ENCODE data around the gene NETO2. TPM values are rescaled to one million over a fixed set of nuclear protein-coding genes. Genes with fewer than 3 reads are reported as not detected.
"Not testable (repeated sequence)": the region's sequence is repeated elsewhere in the genome, so short reads cannot be mapped to it uniquely, and the experiment has no call there.

NETO2 gene
- total and polyA plus RNA-seq, 4 donors: 0.20 to 1.6 (median 0.37) TPM

GRCh38 chr16:47063011-47063724, 80.6 kb downstream of the NETO2 start:
- 94% methylated on average over 7 of the region's 7 CpGs for WGBS
- DNase-seq (ENCODE audit: low spot score): no peak

GRCh38 chr16:47061204-47061603, 82.5 kb downstream of the NETO2 start:
- Histone ChIP-seq H3K4me1 (ENCODE audit: control insufficient read depth in 4 of 4, insufficient read depth in 4 of 4, low read length in 3 of 4) (no peaks in the 10 kb centered on the region), H3K9ac (ENCODE audit: low read depth in 1 of 2, low read length in 2 of 2) (no peak overlapping the region), H3K36me3 (ENCODE audit: control insufficient read depth in 4 of 4, insufficient read depth in 3 of 4, low read depth in 1 of 4, low read length in 3 of 4) (no peaks in the 10 kb centered on the region), H3K9me3 (ENCODE audit: control insufficient read depth in 4 of 4, low read length in 3 of 4) (no peaks in the 10 kb centered on the region), H3K27ac (ENCODE audit: low read depth in 1 of 2, low read length in 2 of 2) (no peak overlapping the region), H3K4me3 (ENCODE audit: low read depth in 1 of 3, low read length in 3 of 3) (no peak overlapping the region), H3K27me3 (ENCODE audit: control insufficient read depth in 4 of 4, insufficient read depth in 4 of 4, low read length in 3 of 4) (no peaks in the 10 kb centered on the region)
- 84% methylated on average over 12 of the region's 12 CpGs for WGBS
- no peak for DNase-seq (ENCODE audit: low spot score)
- TF ChIP-seq GABPA (IDR thresholded peaks at IDR 0.05 in 1 of 2, conservative IDR thresholded peaks at IDR 0.05 in 1 of 2) (no peak), ATF3 (IDR thresholded peaks at IDR 0.05) (no peak), RXRA (IDR thresholded peaks at IDR 0.05) (no peak), NR2F2 (IDR thresholded peaks at IDR 0.05) (no peak)

More at GRCh38 chr16:47063011-47063724, 80.6 kb downstream of the NETO2 start:
- no peaks in the 10 kb centered on the region for H3K27me3 ChIP-seq (ENCODE audit: control insufficient read depth in 4 of 4, insufficient read depth in 4 of 4, low read length in 3 of 4)
- TF ChIP-seq YY1 (IDR thresholded peaks at IDR 0.05): no peak
- TF ChIP-seq HNF4A (conservative IDR thresholded peaks at IDR 0.05): no peak
- H3K9ac ChIP-seq (ENCODE audit: low read depth in 1 of 2, low read length in 2 of 2): no peak overlapping the region
- no peaks in the 10 kb centered on the region for H3K4me1 ChIP-seq (ENCODE audit: control insufficient read depth in 4 of 4, insufficient read depth in 4 of 4, low read length in 3 of 4)
- H3K27ac ChIP-seq (ENCODE audit: low read depth in 1 of 2, low read length in 2 of 2): no peak overlapping the region
- no peak overlapping the region for H3K4me3 ChIP-seq (ENCODE audit: low read depth in 1 of 3, low read length in 3 of 3)
- no peaks in the 10 kb centered on the region for H3K36me3 ChIP-seq (ENCODE audit: control insufficient read depth in 4 of 4, insufficient read depth in 3 of 4, low read depth in 1 of 4, low read length in 3 of 4)
- no peaks in the 10 kb centered on the region for H3K9me3 ChIP-seq (ENCODE audit: control insufficient read depth in 4 of 4, low read length in 3 of 4)

GRCh38 chr16:47060596-47060995, 83.1 kb downstream of the NETO2 start:
- no peak overlapping the region for H3K27ac ChIP-seq (ENCODE audit: low read depth in 1 of 2, low read length in 2 of 2)
- no peak overlapping the region for H3K9ac ChIP-seq (ENCODE audit: low read depth in 1 of 2, low read length in 2 of 2)
- no peaks in the 10 kb centered on the region for H3K27me3 ChIP-seq (ENCODE audit: control insufficient read depth in 4 of 4, insufficient read depth in 4 of 4, low read length in 3 of 4)
- H3K4me1 ChIP-seq (ENCODE audit: control insufficient read depth in 4 of 4, insufficient read depth in 4 of 4, low read length in 3 of 4): no peaks in the 10 kb centered on the region
- H3K36me3 ChIP-seq (ENCODE audit: control insufficient read depth in 4 of 4, insufficient read depth in 3 of 4, low read depth in 1 of 4, low read length in 3 of 4): no peaks in the 10 kb centered on the region
- no peak overlapping the region for H3K4me3 ChIP-seq (ENCODE audit: low read depth in 1 of 3, low read length in 3 of 3)
- no peaks in the 10 kb centered on the region for H3K9me3 ChIP-seq (ENCODE audit: control insufficient read depth in 4 of 4, low read length in 3 of 4)
- TF ChIP-seq FOXA2 (IDR thresholded peaks at IDR 0.05): no peak
- no peak for TF ChIP-seq RXRA (IDR thresholded peaks at IDR 0.05)
- no peak for TF ChIP-seq ATF3 (IDR thresholded peaks at IDR 0.05)
- TF ChIP-seq EGR1 (IDR thresholded peaks at IDR 0.05; ENCODE audit: low read depth in 2 of 2): no peak
- no peak for DNase-seq (ENCODE audit: low spot score)
- 95% methylated on average over 3 of the region's 3 CpGs for WGBS

- Histone ChIP-seq H3K9me3 (ENCODE audit: control insufficient read depth in 4 of 4, low read length in 3 of 4) (no peaks in the 10 kb centered on the region), H3K27me3 (ENCODE audit: control insufficient read depth in 4 of 4, insufficient read depth in 4 of 4, low read length in 3 of 4) (no peaks in the 10 kb centered on the region), H3K9ac (ENCODE audit: low read depth in 1 of 2, low read length in 2 of 2) (no peak overlapping the region), H3K4me1 (ENCODE audit: control insufficient read depth in 4 of 4, insufficient read depth in 4 of 4, low read length in 3 of 4) (no peaks in the 10 kb centered on the region), H3K27ac (ENCODE audit: low read depth in 1 of 2, low read length in 2 of 2) (no peak overlapping the region), H3K4me3 (ENCODE audit: low read depth in 1 of 3, low read length in 3 of 3) (no peak overlapping the region), H3K36me3 (ENCODE audit: control insufficient read depth in 4 of 4, insufficient read depth in 3 of 4, low read depth in 1 of 4, low read length in 3 of 4) (no peaks in the 10 kb centered on the region)
- no peak for TF ChIP-seq FOXA2 (IDR thresholded peaks at IDR 0.05)
- TF ChIP-seq NR2F2 (IDR thresholded peaks at IDR 0.05): no peak
- no peak for TF ChIP-seq MAX (IDR thresholded peaks at IDR 0.05)
- TF ChIP-seq JUND (IDR thresholded peaks at IDR 0.05): no peak
- no peak for TF ChIP-seq RAD21 (IDR thresholded peaks at IDR 0.05)
- TF ChIP-seq SP1 (IDR thresholded peaks at IDR 0.05): no peak
- TF ChIP-seq EGR1 (IDR thresholded peaks at IDR 0.05; ENCODE audit: low read depth in 2 of 2): no peak
- WGBS: 88% methylated on average over 7 of the region's 7 CpGs
- no peak for DNase-seq (ENCODE audit: low spot score)
These were observed 83.8 kb downstream of the NETO2 start for GRCh38 chr16:47059991-47060390.

- DNase-seq (ENCODE audit: low spot score): not testable (repeated sequence)
- 55% methylated on average over 2 of the region's 2 CpGs for WGBS
These were observed 84.6 kb downstream of the NETO2 start for GRCh38 chr16:47059130-47059529.

More at GRCh38 chr16:47059130-47059529, 84.6 kb downstream of the NETO2 start:
- not testable (repeated sequence) for H3K27ac ChIP-seq (ENCODE audit: low read depth in 1 of 2, low read length in 2 of 2); H3K36me3 ChIP-seq (ENCODE audit: control insufficient read depth in 4 of 4, insufficient read depth in 3 of 4, low read depth in 1 of 4, low read length in 3 of 4); H3K27me3 ChIP-seq (ENCODE audit: control insufficient read depth in 4 of 4, insufficient read depth in 4 of 4, low read length in 3 of 4); H3K4me3 ChIP-seq (ENCODE audit: low read depth in 1 of 3, low read length in 3 of 3); H3K9me3 ChIP-seq (ENCODE audit: control insufficient read depth in 4 of 4, low read length in 3 of 4); H3K9ac ChIP-seq (ENCODE audit: low read depth in 1 of 2, low read length in 2 of 2); H3K4me1 ChIP-seq (ENCODE audit: control insufficient read depth in 4 of 4, insufficient read depth in 4 of 4, low read length in 3 of 4)
